ENCODE results near the gene KAZN.
A peak's percentile ranks its signal among the peaks of the same experiment; 100 is the strongest.

GRCh38 chr1:14769486-14770274 is 171.2 kb downstream of the KAZN start:
- no peak for TF ChIP-seq YY1 (IDR thresholded peaks at IDR 0.05; ENCODE audit: low read depth)
- TF ChIP-seq, protein P1, sequence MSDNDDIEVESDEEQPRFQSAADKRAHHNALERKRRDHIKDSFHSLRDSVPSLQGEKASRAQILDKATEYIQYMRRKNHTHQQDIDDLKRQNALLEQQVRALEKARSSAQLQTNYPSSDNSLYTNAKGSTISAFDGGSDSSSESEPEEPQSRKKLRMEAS (IDR thresholded peaks at IDR 0.05): no peak
- no peak for TF ChIP-seq TAF1 (IDR thresholded peaks at IDR 0.05; ENCODE audit: low read depth)
- TF ChIP-seq, protein P2, sequence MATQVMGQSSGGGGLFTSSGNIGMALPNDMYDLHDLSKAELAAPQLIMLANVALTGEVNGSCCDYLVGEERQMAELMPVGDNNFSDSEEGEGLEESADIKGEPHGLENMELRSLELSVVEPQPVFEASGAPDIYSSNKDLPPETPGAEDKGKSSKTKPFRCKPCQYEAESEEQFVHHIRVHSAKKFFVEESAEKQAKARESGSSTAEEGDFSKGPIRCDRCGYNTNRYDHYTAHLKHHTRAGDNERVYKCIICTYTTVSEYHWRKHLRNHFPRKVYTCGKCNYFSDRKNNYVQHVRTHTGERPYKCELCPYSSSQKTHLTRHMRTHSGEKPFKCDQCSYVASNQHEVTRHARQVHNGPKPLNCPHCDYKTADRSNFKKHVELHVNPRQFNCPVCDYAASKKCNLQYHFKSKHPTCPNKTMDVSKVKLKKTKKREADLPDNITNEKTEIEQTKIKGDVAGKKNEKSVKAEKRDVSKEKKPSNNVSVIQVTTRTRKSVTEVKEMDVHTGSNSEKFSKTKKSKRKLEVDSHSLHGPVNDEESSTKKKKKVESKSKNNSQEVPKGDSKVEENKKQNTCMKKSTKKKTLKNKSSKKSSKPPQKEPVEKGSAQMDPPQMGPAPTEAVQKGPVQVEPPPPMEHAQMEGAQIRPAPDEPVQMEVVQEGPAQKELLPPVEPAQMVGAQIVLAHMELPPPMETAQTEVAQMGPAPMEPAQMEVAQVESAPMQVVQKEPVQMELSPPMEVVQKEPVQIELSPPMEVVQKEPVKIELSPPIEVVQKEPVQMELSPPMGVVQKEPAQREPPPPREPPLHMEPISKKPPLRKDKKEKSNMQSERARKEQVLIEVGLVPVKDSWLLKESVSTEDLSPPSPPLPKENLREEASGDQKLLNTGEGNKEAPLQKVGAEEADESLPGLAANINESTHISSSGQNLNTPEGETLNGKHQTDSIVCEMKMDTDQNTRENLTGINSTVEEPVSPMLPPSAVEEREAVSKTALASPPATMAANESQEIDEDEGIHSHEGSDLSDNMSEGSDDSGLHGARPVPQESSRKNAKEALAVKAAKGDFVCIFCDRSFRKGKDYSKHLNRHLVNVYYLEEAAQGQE (IDR thresholded peaks at IDR 0.05; ENCODE audit: low read depth): no peak
- no peak for TF ChIP-seq CEBPB (IDR thresholded peaks at IDR 0.05)
- TF ChIP-seq EP300 (IDR thresholded peaks at IDR 0.05; ENCODE audit: borderline replicate concordance): no peak
- no peak for TF ChIP-seq TCF12 (IDR thresholded peaks at IDR 0.05; ENCODE audit: low read depth)
- 0 out of 2 replicates have a peak, but pooled peaks have one; percentile 7 for TF ChIP-seq RAD21 (IDR thresholded peaks at IDR 0.05; ENCODE audit: low read depth)
- no peak for TF ChIP-seq NFIC (IDR thresholded peaks at IDR 0.05)
- TF ChIP-seq FOXM1 (IDR thresholded peaks at IDR 0.05; ENCODE audit: borderline replicate concordance, low read depth): no peak
- no peak for TF ChIP-seq TEAD4 (IDR thresholded peaks at IDR 0.05)
- no peak for TF ChIP-seq EGR1 (IDR thresholded peaks at IDR 0.05)
